B cell (primary cell): ENCODE measurements around the gene ADAM23. TPM values are rescaled to one million over a fixed set of nuclear protein-coding genes. Genes with fewer than 3 reads are reported as not detected.

Experiments used
- ATAC-seq: fragments of 200-7000 bp; cut with Tn5 transposase; one replicate; pipeline ENCODE4 v1.10.0; 2021; ENCODE audit warnings: low read depth, mild to moderate bottlenecking, moderate number of reproducible peaks, moderate library complexity
- CTCF ChIA-PET: fragments of 350-600 bp; sonication (Branson Sonifier 250); formaldehyde crosslinking; loops from one replicate; lab custom pipeline; 2021; ENCODE audit warnings: antibody characterized with exemption, inconsistent platforms; lab: Charles Lee
- POLR2A ChIA-PET: fragments of 350-600 bp; sonication (Branson Sonifier 250); formaldehyde crosslinking; loops from one replicate; lab custom pipeline; 2021; ENCODE audit warnings: antibody characterized with exemption; lab: Charles Lee
- DNase-seq: peaks from one replicate; pipeline ENCODE4 v3.0.0; 2013
- H2AFZ ChIP-seq: 2 replicates; pipeline ENCODE4 v1.6.1; 2012; ENCODE audit warnings: mild to moderate bottlenecking, low read depth, low read length; ENCODE audit not compliant: insufficient read depth, poor library complexity, severe bottlenecking
- H3K27ac ChIP-seq, 2 donors: 1 replicate in 1 of 2; 2 replicates in 1 of 2; pipeline ENCODE4 v1.5.1; 2012 to 2013; ENCODE audit warnings: low read length in 2 of 2, mild to moderate bottlenecking in 2 of 2, moderate library complexity in 1 of 2
- H3K27me3 ChIP-seq, 4 experiments: fragments of 200-600 bp in 1 of 4; sonication (generic) in 1 of 4; replicated peaks in 1 of 4; 1 replicate in 2 of 4; 2 replicates in 2 of 4; pipeline versions ENCODE4 v1.6.1 to v1.7.0; 2013 to 2016; ENCODE audit warnings: low read length in 3 of 4, mild to moderate bottlenecking in 2 of 4, mixed read lengths in 1 of 4, moderate library complexity in 1 of 4; ENCODE audit not compliant: insufficient read depth in 4 of 4, control insufficient read depth in 3 of 4; ENCODE audit errors: control extremely low read depth in 1 of 4
- H3K36me3 ChIP-seq, 2 experiments: replicated peaks in 1 of 2; 1 replicate in 1 of 2; 2 replicates in 1 of 2; pipeline versions ENCODE4 v1.6.1 to v1.7.1; 2013; ENCODE audit warnings: low read length in 1 of 2; ENCODE audit not compliant: insufficient read depth in 2 of 2, control insufficient read depth in 1 of 2; ENCODE audit errors: control extremely low read depth in 1 of 2, extremely low read depth in 1 of 2
- H3K4me1 ChIP-seq, 2 donors: fragments of 200-600 bp in 1 of 2; sonication (generic) in 1 of 2; 1 replicate in 1 of 2; 2 replicates in 1 of 2; pipeline versions ENCODE4 v1.5.1 to v1.6.1; 2013 to 2017; ENCODE audit warnings: low read length in 2 of 2; ENCODE audit not compliant: control insufficient read depth in 2 of 2, insufficient read depth in 2 of 2
- H3K4me2 ChIP-seq: replicated peaks from 2 replicates; pipeline ENCODE3; 2012; ENCODE audit warnings: mild to moderate bottlenecking, low read depth, low read length; ENCODE audit not compliant: poor library complexity, severe bottlenecking
- H3K4me3 ChIP-seq, 5 experiments: fragments of 200-600 bp in 1 of 5; sonication (generic) in 1 of 5; 1 replicate in 3 of 5; 2 replicates in 2 of 5; pipeline versions ENCODE4 v1.5.1 to v1.7.0; 2011 to 2016; ENCODE audit warnings: low read length in 4 of 5, mild to moderate bottlenecking in 4 of 5, low read depth in 2 of 5, control low read depth in 1 of 5, moderate library complexity in 1 of 5; ENCODE audit not compliant: insufficient read depth in 1 of 5; ENCODE audit errors: control extremely low read depth in 1 of 5, extremely low read depth in 1 of 5
- H3K79me2 ChIP-seq: fragments of 200-600 bp; sonication (generic); one replicate; pipeline ENCODE4 v1.6.0; 2016; ENCODE audit warnings: low read length; ENCODE audit not compliant: control insufficient read depth, insufficient read depth
- H3K9ac ChIP-seq: fragments of 200-600 bp; sonication (generic); 2 replicates; pipeline ENCODE4 v1.6.1; 2017; ENCODE audit warnings: mild to moderate bottlenecking, low read length, moderate library complexity
- H3K9me3 ChIP-seq, 3 donors: one replicate each; pipeline versions ENCODE4 v1.6.1 to v1.7.1; 2013; ENCODE audit warnings: low read length in 2 of 3; ENCODE audit not compliant: control insufficient read depth in 2 of 3, insufficient read depth in 1 of 3; ENCODE audit errors: control extremely low read depth in 1 of 3
- H4K20me1 ChIP-seq: 2 replicates; pipeline ENCODE4 v1.6.0; 2012; ENCODE audit warnings: mild to moderate bottlenecking, low read length; ENCODE audit not compliant: insufficient read depth, control insufficient read depth, poor library complexity, severe bottlenecking
- H3K27ac Mint-ChIP-seq: one replicate; pipeline ENCODE4 v1.8.0; 2021; ENCODE audit warnings: mixed read lengths
- H3K27me3 Mint-ChIP-seq: one replicate; pipeline ENCODE4 v1.8.0; 2021; ENCODE audit warnings: mixed read lengths
- H3K4me1 Mint-ChIP-seq: one replicate; pipeline ENCODE4 v1.8.0; 2021; ENCODE audit warnings: mixed read lengths
- H3K4me3 Mint-ChIP-seq: one replicate; pipeline ENCODE4 v1.8.0; 2021; ENCODE audit warnings: mixed read lengths
- H3K9me3 Mint-ChIP-seq: one replicate; pipeline ENCODE4 v1.8.0; 2022; ENCODE audit warnings: mixed read lengths; ENCODE audit not compliant: insufficient read depth
- CTCF ChIP-seq: fragments of 200-600 bp; IDR thresholded peaks from one replicate; pipeline ENCODE4 v1.8.0; 2022; ENCODE audit warnings: antibody characterized with exemption, mild to moderate bottlenecking
- EZH2 ChIP-seq: IDR thresholded peaks from 2 replicates; pipeline ENCODE4 v1.6.1; 2012; ENCODE audit warnings: borderline replicate concordance, low read depth, mild to moderate bottlenecking, moderate library complexity, low read length; ENCODE audit not compliant: insufficient read depth, poor library complexity, severe bottlenecking
- WGBS: methylation state at CpG from one replicate; pipeline ENCODE4 v1.1.5; 2013; ENCODE audit warnings: missing lambda C conversion rate; ENCODE audit not compliant: insufficient coverage; 5-methylcytosine and 5-hydroxymethylcytosine counted together
- intact Hi-C: fragments of 100-400 bp; cut with micrococcal nuclease; formaldehyde crosslinking; loops from one replicate; pipeline ENCODE4 v1.10.0; 2022
- polyA plus RNA-seq: library from polyadenylated mRNA; depleted of rRNA; stranded (reverse); fragments of >200 nt; gene quantifications from 2 replicates; pipeline ENCODE4 v1.2.3, GENCODE V29; 2012
- total RNA-seq, 2 donors: library from RNA; stranded (reverse); fragments of 120-200 nt in 1 of 2; gene quantifications; 1 replicate in 1 of 2; 2 replicates in 1 of 2; pipeline versions ENCODE4 v1.2.3 to v1.2.4, GENCODE V29; 2013 to 2022

The ADAM23 gene
- total and polyA plus RNA-seq, 2 donors (not counting 1 experiment from before 2014, with no cell fraction given), result 0.78 to 1.7 TPM

GRCh38 chr2:206657087-206657486 lies 213.8 kb downstream of the ADAM23 start:
- CTCF ChIA-PET, result no interaction called here
- Histone ChIP-seq H3K4me1 (no peaks in the 10 kb centered on the region), H3K4me2 (no peak overlapping the region), H3K27me3 (peaks cover 0 to 4% (median 2%) of the 10 kb centered on the region in 4 experiments), H3K79me2 (no peaks in the 10 kb centered on the region), H3K27ac (no peak overlapping the region), H3K36me3 (no peaks in the 10 kb centered on the region), H2AFZ (no peak overlapping the region), H4K20me1 (no peaks in the 10 kb centered on the region), H3K4me3 (no peak overlapping the region), H3K9ac (no peak overlapping the region), H3K9me3 (peaks cover 1 to 8% (median 4%) of the 10 kb centered on the region in 3 donors)
- H3K4me1 Mint-ChIP-seq, result no peaks in the 10 kb centered on the region
- ATAC-seq (no peak), DNase-seq (no peak)
- POLR2A ChIA-PET, result no interaction called here
- intact Hi-C loops, result no loop called here
- H3K4me3 Mint-ChIP-seq, result no peak overlapping the region
- no peaks in the 10 kb centered on the region for H3K9me3 Mint-ChIP-seq
- H3K27me3 Mint-ChIP-seq, result peaks cover 9% of the 10 kb centered on the region
- no peak for TF ChIP-seq CTCF
- no peak for TF ChIP-seq EZH2
- WGBS, result no CpG with 5 or more reads among the region's 1 CpG
- H3K27ac Mint-ChIP-seq, result no peak overlapping the region

- no CpG with 5 or more reads among the region's 3 CpGs for WGBS
- no peaks in the 10 kb centered on the region for H3K4me1 ChIP-seq
- H3K9me3 ChIP-seq, result no peaks in the 10 kb centered on the region
- H3K4me3 ChIP-seq, result no peak overlapping the region
- no peaks in the 10 kb centered on the region for H3K79me2 ChIP-seq
- TF ChIP-seq EZH2 (no peak), CTCF (no peak)
- H3K9ac ChIP-seq, result no peak overlapping the region
- ChIA-PET POLR2A (no interaction called here), CTCF (no interaction called here)
- H3K27ac Mint-ChIP-seq, result no peak overlapping the region
- H3K9me3 Mint-ChIP-seq, result no peaks in the 10 kb centered on the region
- H3K27me3 ChIP-seq, result peaks cover 0 to 3% (median under 1%) of the 10 kb centered on the region in 4 experiments
- H3K27ac ChIP-seq, result no peak overlapping the region
- no peaks in the 10 kb centered on the region for H3K36me3 ChIP-seq
- H4K20me1 ChIP-seq, result no peaks in the 10 kb centered on the region
- DNase-seq (no peak), ATAC-seq (no peak)
- no peaks in the 10 kb centered on the region for H3K4me1 Mint-ChIP-seq
- no peak overlapping the region for H2AFZ ChIP-seq
- no peak overlapping the region for H3K4me2 ChIP-seq
- peaks cover 17% of the 10 kb centered on the region for H3K27me3 Mint-ChIP-seq
- intact Hi-C loops, result no loop called here
- H3K4me3 Mint-ChIP-seq, result no peak overlapping the region
Measured at GRCh38 chr2:206665251-206665650, 221.9 kb downstream of the ADAM23 start.

Other genes with a start within 250 kb of the ADAM23 start
- gene ZDBF2, start 168.9 kb upstream of the ADAM23 start, total RNA-seq, result 16.5 and 18.7 TPM in 2 replicates
- 1.8 and 3.7 TPM in 2 replicates for gene ZDBF2, start 168.9 kb upstream of the ADAM23 start, polyA plus RNA-seq
- not detected in 2 replicates for gene FAM237A, start 199.0 kb downstream of the ADAM23 start, total RNA-seq
- gene FAM237A, start 199.0 kb downstream of the ADAM23 start, polyA plus RNA-seq, result not detected in 2 replicates